ENCODE results near the gene CLIC5. TPM values are rescaled to one million over a fixed set of nuclear protein-coding genes. Genes with fewer than 3 reads are reported as not detected.

The CLIC5 gene
- total and polyA plus RNA-seq, 2 donors (not counting 1 experiment from before 2014, with no cell fraction given), result 0.96 to 0.97 TPM

GRCh38 chr6:45983062-45983461 is 32.6 kb downstream of the CLIC5 start:
- no peaks in the 10 kb centered on the region for H3K27me3 ChIP-seq (replicated peaks in 1 of 4; ENCODE audit: control extremely low read depth in 1 of 4, control insufficient read depth in 3 of 4, insufficient read depth in 4 of 4, low read length in 3 of 4)
- POLR2A ChIA-PET, result no interaction called here
- Mint-ChIP-seq H3K4me1 (no peaks in the 10 kb centered on the region), H3K9me3 (ENCODE audit: insufficient read depth) (peaks cover 3% of the 10 kb centered on the region), H3K4me3 (no peak overlapping the region), H3K27me3 (peaks cover 1% of the 10 kb centered on the region), H3K27ac (no peak overlapping the region)
- DNase-seq (no peak), ATAC-seq (ENCODE audit: low read depth) (no peak)
- no peak overlapping the region for H3K9ac ChIP-seq (ENCODE audit: low read length)
- H3K36me3 ChIP-seq (replicated peaks in 1 of 2; ENCODE audit: control extremely low read depth in 1 of 2, control insufficient read depth in 1 of 2, extremely low read depth in 1 of 2, insufficient read depth in 2 of 2, low read length in 1 of 2), result no peaks in the 10 kb centered on the region
- CTCF ChIA-PET, result no interaction called here
- no peaks in the 10 kb centered on the region for H3K79me2 ChIP-seq (ENCODE audit: control insufficient read depth, insufficient read depth, low read length)
- intact Hi-C loops (cut with micrococcal nuclease), result no loop called here
- no peak overlapping the region for H3K4me3 ChIP-seq (ENCODE audit: control extremely low read depth in 1 of 5, extremely low read depth in 1 of 5, insufficient read depth in 1 of 5, low read depth in 2 of 5, low read length in 4 of 5)
- no CpG with 5 or more reads among the region's 1 CpG for WGBS (ENCODE audit: insufficient coverage)
- no peak overlapping the region for H2AFZ ChIP-seq (ENCODE audit: insufficient read depth, low read depth, low read length, poor library complexity, severe bottlenecking)
- no peaks in the 10 kb centered on the region for H3K9me3 ChIP-seq (ENCODE audit: control extremely low read depth in 1 of 3, control insufficient read depth in 2 of 3, insufficient read depth in 1 of 3, low read length in 2 of 3)
- TF ChIP-seq EZH2 (IDR thresholded peaks at IDR 0.05; ENCODE audit: borderline replicate concordance, insufficient read depth, low read depth, low read length, poor library complexity, severe bottlenecking) (no peak), CTCF (IDR thresholded peaks at IDR 0.05) (no peak)
- no peak overlapping the region for H3K27ac ChIP-seq (ENCODE audit: low read length in 2 of 2)
- H3K4me2 ChIP-seq (replicated peaks; ENCODE audit: low read depth, low read length, poor library complexity, severe bottlenecking), result no peak overlapping the region
- H4K20me1 ChIP-seq (ENCODE audit: control insufficient read depth, insufficient read depth, low read length, poor library complexity, severe bottlenecking), result no peaks in the 10 kb centered on the region
- no peaks in the 10 kb centered on the region for H3K4me1 ChIP-seq (ENCODE audit: control insufficient read depth in 2 of 2, insufficient read depth in 2 of 2, low read length in 2 of 2)

DNA sequence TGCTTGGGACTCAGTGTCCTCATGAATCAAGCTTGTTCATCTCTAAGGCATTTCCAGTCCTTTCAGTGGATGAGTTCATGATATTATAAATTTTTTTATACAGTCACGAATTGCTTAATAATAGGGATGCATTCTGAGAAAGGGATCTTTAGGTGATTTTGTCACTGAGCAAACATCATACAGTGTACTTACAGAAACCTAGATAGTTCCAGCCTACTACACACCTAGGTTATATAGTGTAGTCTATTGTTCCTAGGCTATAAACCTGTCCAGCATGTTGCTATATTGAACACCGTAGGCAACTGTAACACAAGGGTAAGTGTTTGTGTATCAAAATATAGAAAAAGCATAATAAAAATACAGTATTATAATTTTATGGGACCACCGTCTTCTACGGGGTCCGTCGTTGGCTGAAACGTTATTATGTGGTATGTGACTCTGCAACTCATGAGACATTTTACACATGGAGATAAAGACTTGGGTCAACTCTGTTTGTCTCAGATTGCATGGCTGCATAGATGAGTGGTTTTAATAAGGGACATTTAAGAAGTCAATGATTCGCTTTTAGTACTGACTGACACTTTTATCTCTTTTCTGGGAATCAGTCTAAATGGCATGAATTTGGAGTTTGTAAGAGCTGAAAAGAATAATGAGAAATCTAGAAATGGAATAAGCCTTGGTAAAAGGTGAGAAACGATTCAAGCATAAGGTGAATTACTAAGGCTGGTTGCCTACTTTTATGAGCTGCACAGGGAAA is 33.2 kb downstream of the CLIC5 start:
- H3K4me1 Mint-ChIP-seq, result no peaks in the 10 kb centered on the region
- no peak for TF ChIP-seq EZH2 (IDR thresholded peaks at IDR 0.05; ENCODE audit: borderline replicate concordance, insufficient read depth, low read depth, low read length, poor library complexity, severe bottlenecking)
- TF ChIP-seq CTCF (IDR thresholded peaks at IDR 0.05), result no peak
- H3K4me1 ChIP-seq (ENCODE audit: control insufficient read depth in 2 of 2, insufficient read depth in 2 of 2, low read length in 2 of 2), result no peaks in the 10 kb centered on the region
- H3K4me2 ChIP-seq (replicated peaks; ENCODE audit: low read depth, low read length, poor library complexity, severe bottlenecking), result no peak overlapping the region
- H3K9ac ChIP-seq (ENCODE audit: low read length), result no peak overlapping the region
- peaks cover 7% of the 10 kb centered on the region for H3K27me3 Mint-ChIP-seq
- H3K27ac Mint-ChIP-seq, result no peak overlapping the region
- no peak overlapping the region for H3K4me3 ChIP-seq (ENCODE audit: control extremely low read depth in 1 of 5, extremely low read depth in 1 of 5, insufficient read depth in 1 of 5, low read depth in 2 of 5, low read length in 4 of 5)
- DNase-seq, result no peak
- WGBS (ENCODE audit: insufficient coverage), result 93% methylated on average over 2 of the region's 9 CpGs
- CTCF ChIA-PET, result no interaction called here
- no peaks in the 10 kb centered on the region for H3K36me3 ChIP-seq (replicated peaks in 1 of 2; ENCODE audit: control extremely low read depth in 1 of 2, control insufficient read depth in 1 of 2, extremely low read depth in 1 of 2, insufficient read depth in 2 of 2, low read length in 1 of 2)
- peaks cover 3% of the 10 kb centered on the region for H3K9me3 Mint-ChIP-seq (ENCODE audit: insufficient read depth)
- ATAC-seq (ENCODE audit: low read depth), result no peak
- POLR2A ChIA-PET, result no interaction called here
- no peaks in the 10 kb centered on the region for H3K79me2 ChIP-seq (ENCODE audit: control insufficient read depth, insufficient read depth, low read length)
- H3K9me3 ChIP-seq (ENCODE audit: control extremely low read depth in 1 of 3, control insufficient read depth in 2 of 3, insufficient read depth in 1 of 3, low read length in 2 of 3), result no peaks in the 10 kb centered on the region
- H2AFZ ChIP-seq (ENCODE audit: insufficient read depth, low read depth, low read length, poor library complexity, severe bottlenecking), result no peak overlapping the region
- H3K4me3 Mint-ChIP-seq, result no peak overlapping the region
- H3K27ac ChIP-seq (ENCODE audit: low read length in 2 of 2), result no peak overlapping the region
- no peaks in the 10 kb centered on the region for H3K27me3 ChIP-seq (replicated peaks in 1 of 4; ENCODE audit: control extremely low read depth in 1 of 4, control insufficient read depth in 3 of 4, insufficient read depth in 4 of 4, low read length in 3 of 4)
- intact Hi-C loops (cut with micrococcal nuclease), result no loop called here
- H4K20me1 ChIP-seq (ENCODE audit: control insufficient read depth, insufficient read depth, low read length, poor library complexity, severe bottlenecking), result no peaks in the 10 kb centered on the region

Measured in B cell (primary cell).